Panc1 (cell line): Measurements from ENCODE around the gene RIPOR2. TPM values are rescaled to one million over a fixed set of nuclear protein-coding genes. Genes with fewer than 3 reads are reported as not detected.

ENCODE experiments used
- ATAC-seq: fragments of 200-7000 bp; cut with Tn5 transposase; 2 replicates; pipeline ENCODE4 v1.9.1; 2020; ENCODE audit warnings: mild to moderate bottlenecking, moderate library complexity
- BruUV-seq: library from RNA; stranded (reverse); fragments of 400-500 nt; replicated peaks from 2 replicates; lab custom pipeline; 2021; lab: Mats Ljungman, UMichigan
- CTCF ChIA-PET: fragments of 300-600 bp; sonication (Branson Sonifier 250); formaldehyde crosslinking; loops from one replicate; lab custom pipeline; 2022; ENCODE audit warnings: antibody characterized with exemption; lab: Charles Lee
- POLR2A ChIA-PET: fragments of 300-600 bp; sonication (Branson Sonifier 250); formaldehyde crosslinking; loops from one replicate; lab custom pipeline; 2022; ENCODE audit warnings: antibody characterized with exemption; lab: Charles Lee
- DNase-seq: peaks from one replicate; pipeline ENCODE4 v3.0.0-alpha.2; 2010; ENCODE audit warnings: low read depth, low spot score
- H3K27ac ChIP-seq: 2 replicates; pipeline ENCODE4 v1.5.1; 2011; ENCODE audit warnings: mild to moderate bottlenecking, low read length, inconsistent platforms
- H3K27me3 ChIP-seq: fragments of 200-500 bp; sonication (Bioruptor generic); 2 replicates; pipeline ENCODE4 v1.6.0; 2014; ENCODE audit warnings: low read length, inconsistent platforms; ENCODE audit not compliant: control insufficient read depth, insufficient read depth
- H3K36me3 ChIP-seq: fragments of 200-500 bp; sonication (Bioruptor generic); 2 replicates; pipeline ENCODE4 v1.5.1; 2014; ENCODE audit warnings: inconsistent platforms, mild to moderate bottlenecking, low read length, moderate library complexity; ENCODE audit not compliant: control insufficient read depth, insufficient read depth
- H3K4me1 ChIP-seq: 2 replicates; pipeline ENCODE4 v1.5.1; 2011; ENCODE audit warnings: inconsistent platforms, mild to moderate bottlenecking, low read length, moderate library complexity; ENCODE audit not compliant: control insufficient read depth, insufficient read depth
- H3K4me3 ChIP-seq, 2 experiments: 2 replicates each; pipeline ENCODE4 v1.5.1; 2011 to 2012; ENCODE audit warnings: low read depth in 2 of 2, low read length in 2 of 2, mild to moderate bottlenecking in 2 of 2, inconsistent platforms in 1 of 2, moderate library complexity in 1 of 2
- H3K9me3 ChIP-seq: fragments of 200-500 bp; sonication (Bioruptor generic); 2 replicates; pipeline ENCODE4 v1.5.1; 2014; ENCODE audit warnings: low read depth, mild to moderate bottlenecking, inconsistent platforms, low read length, moderate library complexity; ENCODE audit not compliant: control insufficient read depth, insufficient read depth
- CTCF ChIP-seq: fragments of 450-650 bp; IDR thresholded peaks from 2 replicates; pipeline ENCODE4 v1.5.1; 2017; ENCODE audit warnings: mild to moderate bottlenecking
- POLR2AphosphoS5 ChIP-seq: IDR thresholded peaks from 2 replicates; pipeline ENCODE4 v1.6.1; 2012; ENCODE audit warnings: mild to moderate bottlenecking, low read depth, low read length, moderate library complexity
- REST ChIP-seq, 2 experiments: IDR thresholded peaks; 2 replicates each; pipeline ENCODE4 v1.6.1; 2011 to 2012; ENCODE audit warnings: low read depth in 2 of 2, control low read depth in 1 of 2, low read length in 1 of 2, mild to moderate bottlenecking in 1 of 2, moderate library complexity in 1 of 2; ENCODE audit not compliant: insufficient read depth in 1 of 2
- SIN3A ChIP-seq: IDR thresholded peaks from 2 replicates; pipeline ENCODE4 v1.6.1; 2012; ENCODE audit warnings: low read depth, mild to moderate bottlenecking, low read length, moderate library complexity, borderline replicate concordance; ENCODE audit not compliant: insufficient read depth
- TCF7L2 ChIP-seq: IDR thresholded peaks from 2 replicates; pipeline ENCODE4 v1.6.1; 2011; ENCODE audit warnings: mild to moderate bottlenecking, low read depth, low read length, inconsistent platforms
- in situ Hi-C: cut with HindIII; loops from 2 replicates; pipeline ENCODE4 v1.10.0; 2016; ENCODE audit warnings: low sequenced_read_pairs, low pct_unique_long_range_greater_than_20kb
- intact Hi-C: fragments of 100-400 bp; cut with micrococcal nuclease; formaldehyde crosslinking; loops from one replicate; pipeline ENCODE4 v1.10.0; 2022; ENCODE audit not compliant: unreplicated experiment
- total RNA-seq: library from RNA; stranded (reverse); gene quantifications from one replicate; pipeline ENCODE4 v1.2.1, GENCODE V29; 2021; ENCODE audit not compliant: unreplicated experiment

The RIPOR2 gene
- total RNA-seq, 1 experiment from 2014 or later, result 0.54 TPM

GRCh38 chr6:24876499-24877465 is 59.0 kb downstream of the RIPOR2 start:
- Histone ChIP-seq H3K9me3 (no peaks in the 10 kb centered on the region), H3K27ac (no peak overlapping the region), H3K4me1 (no peaks in the 10 kb centered on the region), H3K27me3 (no peaks in the 10 kb centered on the region), H3K36me3 (no peaks in the 10 kb centered on the region), H3K4me3 (no peak overlapping the region)
- intact Hi-C loops (no loop called here), in situ Hi-C loops (no loop called here)
- ChIA-PET POLR2A (no interaction called here), CTCF (no interaction called here)
- ATAC-seq (no peak), DNase-seq (no peak)
- BruUV-seq, result no TSS peak
- TF ChIP-seq POLR2AphosphoS5 (no peak), CTCF (no peak), SIN3A (no peak), REST (IDR thresholded peaks at IDR 0.05; ENCODE audit: insufficient read depth in 1 of 2, low read depth in 2 of 2, low read length in 1 of 2) (no peak)

GRCh38 chr6:24875534-24875901 is 60.2 kb downstream of the RIPOR2 start:
- no peak for ATAC-seq
- POLR2A ChIA-PET, result no interaction called here
- no peak for DNase-seq
- TF ChIP-seq CTCF (no peak), POLR2AphosphoS5 (no peak), TCF7L2 (no peak)
- Histone ChIP-seq H3K36me3 (no peaks in the 10 kb centered on the region), H3K4me3 (no peak overlapping the region), H3K27ac (no peak overlapping the region), H3K27me3 (no peaks in the 10 kb centered on the region), H3K4me1 (no peaks in the 10 kb centered on the region), H3K9me3 (no peaks in the 10 kb centered on the region)
- intact Hi-C loops (no loop called here), in situ Hi-C loops (no loop called here)
- BruUV-seq, result no TSS peak
- CTCF ChIA-PET, result no interaction called here
